SH-SY5Y (cell line): ENCODE data around the gene SLC37A3.

ENCODE experiments used
- GATA2 ChIP-seq: IDR thresholded peaks from 2 replicates; pipeline ENCODE4 v1.6.1; 2011; ENCODE audit warnings: mild to moderate bottlenecking, low read depth, low read length
- GATA3 ChIP-seq: IDR thresholded peaks from 2 replicates; pipeline ENCODE4 v1.6.1; 2011; ENCODE audit warnings: low read depth, mild to moderate bottlenecking, low read length, moderate library complexity

DNA sequence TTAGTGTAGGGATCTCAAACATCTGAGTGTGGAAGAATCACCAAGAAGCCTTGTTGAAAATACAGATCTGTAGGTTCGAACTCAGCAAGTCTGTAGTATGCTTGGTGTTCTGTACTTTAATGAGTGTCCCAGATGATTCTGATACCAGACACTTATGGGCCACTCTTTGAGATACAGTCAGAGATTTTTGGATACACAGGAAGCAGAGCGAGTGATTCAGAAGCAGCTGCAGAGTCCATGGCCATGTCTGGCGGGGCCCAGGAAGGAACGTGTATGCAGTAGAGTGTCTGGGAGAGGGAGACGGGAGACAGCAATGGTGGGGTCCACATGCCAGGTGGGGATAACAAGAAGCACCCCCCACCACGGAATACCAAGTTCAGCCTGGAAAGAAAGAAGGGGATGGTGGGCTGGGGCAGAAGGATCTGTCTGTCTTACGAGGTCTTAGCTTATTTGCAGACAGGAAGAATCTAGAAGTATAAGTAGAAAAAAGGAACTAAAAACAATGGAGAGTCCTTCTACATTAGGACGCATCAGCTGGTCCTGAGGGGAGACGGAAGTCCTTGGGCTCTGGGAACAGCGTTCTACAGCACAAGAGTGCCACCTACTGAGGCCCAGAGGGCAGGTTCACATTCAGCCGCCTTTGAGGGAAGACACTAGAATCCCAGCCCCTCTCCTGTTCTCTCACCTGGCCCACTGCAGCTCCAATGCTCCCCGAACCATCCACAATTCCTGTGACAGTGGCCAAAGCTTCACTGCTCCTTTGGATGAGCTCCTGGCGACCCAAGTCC is 55.4 kb downstream of the SLC37A3 start:
- TF ChIP-seq GATA2 (no peak), GATA3 (no peak)
